Colon (tissue), 2 donors: Measurements from ENCODE around the gene FUBP1.
"Not testable (repeated sequence)": the region's sequence is repeated elsewhere in the genome, so short reads cannot be mapped to it uniquely, and the experiment has no call there.

Experiments used
- FAIRE-seq: peaks from 2 replicates; lab custom pipeline; 2012; peaks lifted over from hg19 to GRCh38; lab: Jason Lieb, UNC
- donor health status: control.
- donor health status: control.

Gene FUBP1

GRCh38 chr1:77942400-77943140, 36.3 kb downstream of the FUBP1 start:
- no peak for FAIRE-seq

- FAIRE-seq = no peak
Measured at GRCh38 chr1:77940921-77941570, 37.8 kb downstream of the FUBP1 start.

GRCh38 chr1:77938651-77939050, 40.2 kb downstream of the FUBP1 start:
- no peak for FAIRE-seq

GRCh38 chr1:77929806-77930205, 49.1 kb downstream of the FUBP1 start:
- no peak for FAIRE-seq

- no peak for FAIRE-seq
Measured at GRCh38 chr1:77927414-77927813, 51.5 kb downstream of the FUBP1 start.

GRCh38 chr1:77926561-77927357, 52.1 kb downstream of the FUBP1 start:
- peak; percentile 10 for FAIRE-seq

GRCh38 chr1:77925956-77926355, 52.9 kb downstream of the FUBP1 start:
- peak; percentile 10 for FAIRE-seq

- no peak for FAIRE-seq
Measured at GRCh38 chr1:77925518-77925917, 53.4 kb downstream of the FUBP1 start.

- FAIRE-seq = not testable (repeated sequence)
Measured at GRCh38 chr1:77918918-77919317, 60.0 kb downstream of the FUBP1 start.

- no peak for FAIRE-seq
Measured at GRCh38 chr1:77910116-77910515, 68.8 kb downstream of the FUBP1 start.

GRCh38 chr1:77906624-77907023, 72.2 kb downstream of the FUBP1 start:
- no peak for FAIRE-seq

- no peak for FAIRE-seq
Measured at GRCh38 chr1:77906019-77906545, 72.8 kb downstream of the FUBP1 start.

- FAIRE-seq = no peak
Measured at GRCh38 chr1:77905603-77906002, 73.3 kb downstream of the FUBP1 start.

- FAIRE-seq = no peak
Measured at GRCh38 chr1:77900687-77901293, 78.1 kb downstream of the FUBP1 start.

- FAIRE-seq = no peak
Measured at GRCh38 chr1:77899647-77900320, 79.1 kb downstream of the FUBP1 start.
